Inflammatory macrophage (primary cell): ENCODE results near the gene PTPRC.

ENCODE experiments used
- DNase-seq, 2 donors: peaks; one replicate each; pipeline ENCODE4 v3.0.0-alpha.2; 2020 to 2022

The PTPRC gene

DNA sequence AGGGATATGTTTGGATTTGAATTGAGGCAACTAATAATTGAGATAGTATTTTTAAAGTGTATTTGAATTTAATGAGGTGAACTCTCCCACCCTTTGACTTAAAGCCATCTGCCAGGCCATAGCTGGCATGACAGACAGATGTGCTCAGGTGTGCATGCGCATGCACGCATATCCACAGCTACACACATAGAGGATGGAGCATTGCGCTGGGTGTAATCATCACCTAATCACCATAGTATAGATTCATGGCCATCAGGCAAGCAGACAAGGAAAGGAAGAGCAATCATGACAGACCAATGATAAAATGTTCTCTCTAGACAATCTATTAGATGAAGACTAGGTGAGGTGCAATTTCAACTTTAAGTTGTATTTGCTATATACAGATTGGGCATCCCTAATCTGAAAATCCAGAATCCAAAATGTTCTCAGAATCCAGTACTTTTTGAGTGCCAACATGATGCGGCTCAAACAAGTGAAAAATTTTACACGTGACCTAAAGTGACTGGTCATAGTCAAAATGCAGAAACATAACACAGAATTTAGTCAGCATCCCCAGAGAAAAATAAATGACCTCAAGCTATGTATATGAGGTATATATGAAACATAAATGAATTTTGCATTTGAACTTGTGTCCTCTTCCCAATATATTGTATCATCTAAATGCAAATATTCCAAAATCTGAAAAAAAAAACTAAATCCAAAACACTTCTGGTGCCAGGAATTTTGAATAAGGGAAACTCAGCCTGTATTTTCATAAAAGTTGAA lies 70.1 kb downstream of the PTPRC start:
- no peak for DNase-seq

DNA sequence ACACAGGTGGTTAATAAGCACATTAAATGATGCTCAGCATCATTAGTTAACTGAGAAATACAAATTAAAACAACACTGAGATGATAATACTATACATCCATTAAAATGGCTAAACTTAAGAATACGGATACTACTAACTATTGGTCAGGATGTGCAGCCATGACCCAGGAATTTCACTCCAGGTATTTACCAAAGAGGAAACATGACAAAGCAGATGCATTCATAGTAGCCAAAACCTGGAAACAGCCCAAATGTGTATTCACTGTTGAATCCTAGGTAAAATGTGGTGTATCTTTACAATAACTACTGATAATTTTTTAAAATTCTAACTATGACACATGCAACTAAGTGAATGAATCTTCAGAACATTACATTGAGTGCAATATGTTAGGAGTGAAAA lies 73.0 kb downstream of the PTPRC start:
- no peak for DNase-seq

DNA sequence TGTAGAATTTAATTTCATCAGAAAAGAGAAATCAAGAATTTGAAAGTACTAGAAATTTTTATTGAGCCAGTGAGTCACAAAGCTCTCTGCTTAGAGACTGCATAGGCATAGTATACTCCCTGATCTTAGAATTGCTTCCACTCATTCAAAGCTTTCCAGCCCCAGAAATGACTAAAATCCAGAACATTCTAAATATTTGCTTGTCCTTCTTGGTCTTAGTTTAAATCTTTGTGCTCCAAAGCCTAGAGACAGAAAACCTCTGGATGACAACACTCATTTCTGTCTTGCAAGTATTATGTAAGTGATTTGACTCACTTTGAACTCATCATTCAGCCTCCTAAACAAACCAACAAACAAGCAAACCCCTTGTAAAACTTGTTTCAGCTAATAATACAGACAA lies 74.2 kb downstream of the PTPRC start:
- DNase-seq: no peak

DNA sequence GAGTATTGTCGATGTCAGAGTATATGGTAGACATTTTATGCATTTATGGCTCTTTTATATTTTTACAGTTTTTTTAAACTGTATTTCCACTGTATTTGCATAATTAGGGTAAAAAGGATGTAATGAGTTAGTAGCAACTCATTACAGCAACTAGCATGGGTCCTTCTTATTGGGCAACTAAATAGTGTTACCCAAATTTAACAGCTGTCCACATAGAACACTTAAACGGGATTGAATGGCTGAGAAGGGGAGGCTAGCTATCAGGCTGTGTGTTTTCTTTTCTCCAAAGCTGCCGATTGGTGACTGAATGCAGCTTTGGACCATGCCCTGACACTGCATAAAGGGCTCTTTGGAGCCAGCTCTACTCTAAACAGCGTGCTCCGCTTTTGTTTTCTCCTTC lies 75.4 kb downstream of the PTPRC start:
- DNase-seq: no peak

DNA sequence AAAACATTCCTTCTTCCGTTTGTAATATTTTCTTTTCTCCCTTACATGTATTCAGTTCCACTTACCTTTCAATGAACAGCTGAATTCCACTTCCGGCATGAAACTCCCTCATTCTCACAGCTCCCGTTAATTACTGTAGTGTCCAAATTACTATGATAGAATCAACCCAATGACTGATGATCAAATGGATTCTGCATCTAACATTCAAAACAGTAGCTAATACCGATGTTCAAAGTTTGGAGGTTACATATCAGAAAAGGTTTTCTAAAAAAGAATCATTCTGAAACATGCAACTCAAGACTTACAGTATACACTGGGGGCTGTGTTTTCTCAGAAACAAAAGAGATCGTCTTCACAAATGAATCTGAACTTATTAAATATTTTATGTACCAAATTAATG lies 77.2 kb downstream of the PTPRC start:
- no peak for DNase-seq

DNA sequence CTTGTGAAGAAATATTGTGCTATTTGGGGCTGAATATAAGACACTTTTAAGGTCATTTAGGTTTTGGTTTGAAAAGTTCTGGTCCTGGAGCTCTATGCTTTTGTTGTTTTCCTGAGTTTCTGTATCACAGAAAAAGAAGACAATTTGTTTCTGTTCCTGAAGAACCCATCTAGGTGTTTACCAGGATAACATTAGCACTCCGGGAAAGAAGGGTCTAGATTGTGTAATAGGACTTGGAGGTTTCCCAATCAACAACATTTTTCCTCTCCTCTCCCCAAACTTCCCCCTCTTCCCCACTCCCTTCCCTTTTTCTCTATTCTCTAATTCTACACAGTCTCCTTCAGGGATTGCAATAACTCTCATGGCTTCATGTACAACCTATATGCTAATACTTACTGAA lies 78.7 kb downstream of the PTPRC start:
- no peak for DNase-seq

DNA sequence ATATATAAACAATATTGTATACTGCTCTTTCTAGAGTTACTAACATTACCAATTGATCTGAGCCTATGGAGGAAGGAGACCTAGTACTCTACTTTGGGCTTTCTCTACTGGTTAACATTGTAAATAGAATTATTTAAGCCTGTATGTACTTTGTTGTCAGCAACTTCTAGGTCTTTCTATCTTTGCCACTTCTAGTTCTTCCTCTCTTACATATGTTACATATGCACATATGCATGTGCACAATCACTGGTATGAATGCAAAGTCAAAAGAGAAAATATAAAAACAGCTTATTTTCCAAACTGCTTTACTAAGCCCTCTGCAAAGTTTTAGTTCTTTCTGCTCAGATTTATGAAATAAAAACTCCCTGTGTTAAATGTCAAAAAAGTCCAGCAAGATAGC lies 84.3 kb downstream of the PTPRC start:
- DNase-seq: no peak

DNA sequence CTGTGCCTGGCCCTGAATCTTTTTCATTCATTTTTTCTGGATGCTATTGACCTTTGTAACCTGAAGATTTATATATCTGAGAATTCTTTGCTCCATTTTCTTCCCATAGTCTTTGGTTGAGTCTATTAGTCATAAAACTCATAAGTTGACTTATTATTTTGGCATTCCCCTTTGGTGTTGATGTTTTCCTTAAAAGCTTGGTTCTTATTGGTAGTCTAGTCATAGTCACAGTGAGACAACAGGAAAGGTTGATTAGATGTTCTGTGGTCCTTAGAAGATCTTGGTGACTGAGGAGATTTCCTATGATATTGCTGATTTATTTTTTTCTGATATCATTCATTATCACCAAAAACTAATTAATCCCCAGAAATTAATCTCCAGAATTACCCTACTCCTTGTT lies 86.2 kb downstream of the PTPRC start:
- no peak for DNase-seq

DNA sequence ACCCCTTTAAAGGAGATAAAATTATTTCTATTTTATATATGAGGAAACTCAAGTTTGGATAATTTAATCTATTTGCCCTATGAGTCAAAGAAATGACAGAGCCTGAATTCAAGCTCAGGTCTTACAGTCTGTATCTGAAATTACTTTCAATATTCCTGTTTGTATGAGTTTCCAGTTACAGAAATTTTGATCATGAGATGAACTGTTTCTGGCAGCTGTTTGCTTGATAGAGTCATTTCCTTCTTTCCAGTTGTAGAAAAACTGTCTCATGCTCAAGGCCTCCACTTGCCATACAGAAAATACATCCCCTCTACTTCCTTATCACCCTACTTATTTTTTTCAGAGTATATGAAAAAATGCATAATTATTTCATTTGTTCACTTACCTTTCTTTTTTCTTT lies 87.6 kb downstream of the PTPRC start:
- no peak for DNase-seq

DNA sequence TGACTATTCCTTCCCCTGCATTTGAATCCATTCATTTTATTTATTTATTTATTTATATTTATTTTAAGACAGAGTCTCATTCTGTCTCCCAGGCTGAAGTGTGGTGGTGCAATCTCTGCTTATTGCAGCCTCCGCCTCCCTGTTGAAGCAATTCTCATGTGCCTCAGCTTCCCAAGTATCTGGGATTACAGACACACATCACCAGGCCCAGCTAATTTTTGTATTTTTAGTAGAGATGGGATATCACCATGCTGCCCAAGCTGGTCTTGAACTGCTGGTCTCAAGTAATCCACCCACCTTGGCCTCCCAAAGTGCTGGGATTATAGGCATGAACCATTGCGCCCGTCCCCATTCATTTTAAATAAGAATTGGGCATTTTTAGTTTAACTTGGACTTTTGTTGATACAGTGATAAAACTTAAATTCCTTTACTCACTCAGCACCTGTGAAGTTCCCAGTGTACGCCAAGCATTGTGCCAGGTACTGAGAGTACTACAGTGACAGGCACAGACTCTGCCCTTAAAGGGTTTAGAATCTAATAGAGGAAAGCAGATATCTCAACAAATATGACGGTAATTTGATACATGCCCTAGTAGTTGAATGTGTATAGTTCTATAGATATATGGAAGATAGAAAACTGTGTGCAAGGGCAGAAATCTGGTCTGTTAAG lies 90.5 kb downstream of the PTPRC start:
- peak in 1 of 2 donors; percentile 42 for DNase-seq

DNA sequence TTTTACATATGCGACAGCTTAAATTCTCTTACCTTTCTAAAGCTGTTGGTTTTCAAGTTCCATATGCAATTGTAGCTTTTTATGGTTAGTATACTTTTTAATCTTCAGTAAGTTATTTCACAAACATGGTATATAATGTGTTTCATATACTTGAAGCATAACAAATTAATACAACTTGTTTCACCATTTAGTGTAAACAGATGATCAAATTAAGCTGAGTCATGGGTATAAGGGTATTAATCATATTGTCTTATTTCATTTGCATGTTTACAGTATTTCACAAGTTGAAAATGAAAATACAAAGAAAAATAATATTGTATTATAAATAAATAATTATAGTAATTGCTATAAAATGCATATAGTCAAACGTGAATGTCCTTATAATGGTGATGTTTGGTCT lies 92.1 kb downstream of the PTPRC start:
- no peak for DNase-seq

DNA sequence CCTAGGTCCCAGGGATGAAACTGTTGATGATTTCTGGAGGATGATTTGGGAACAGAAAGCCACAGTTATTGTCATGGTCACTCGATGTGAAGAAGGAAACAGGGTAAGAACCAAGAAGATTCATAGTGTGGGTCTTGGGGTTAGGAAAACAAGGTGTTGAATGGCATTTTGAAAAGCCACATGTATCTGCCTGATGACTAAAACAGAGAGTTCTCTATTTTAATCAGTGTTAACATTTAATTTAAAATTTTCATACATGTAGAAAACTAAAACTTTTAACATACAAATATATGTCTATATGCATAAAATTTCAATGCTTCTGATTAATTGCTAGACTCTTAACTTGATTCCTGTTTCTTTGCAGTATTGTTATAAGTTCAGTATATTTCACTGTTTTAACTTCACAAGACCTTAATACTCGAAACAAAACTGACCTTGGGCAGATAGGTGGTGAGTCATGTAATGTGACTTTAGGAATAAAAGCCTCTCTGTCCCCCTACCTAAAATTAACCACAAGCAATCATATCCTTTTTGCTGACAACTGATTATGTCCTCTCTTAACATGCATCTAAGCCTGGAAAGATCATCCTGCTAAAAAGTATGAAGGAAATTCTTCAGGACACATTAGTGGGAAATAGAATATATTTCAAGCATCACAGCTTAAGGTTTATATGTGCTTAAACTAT lies 95.6 kb downstream of the PTPRC start:
- no peak for DNase-seq

DNA sequence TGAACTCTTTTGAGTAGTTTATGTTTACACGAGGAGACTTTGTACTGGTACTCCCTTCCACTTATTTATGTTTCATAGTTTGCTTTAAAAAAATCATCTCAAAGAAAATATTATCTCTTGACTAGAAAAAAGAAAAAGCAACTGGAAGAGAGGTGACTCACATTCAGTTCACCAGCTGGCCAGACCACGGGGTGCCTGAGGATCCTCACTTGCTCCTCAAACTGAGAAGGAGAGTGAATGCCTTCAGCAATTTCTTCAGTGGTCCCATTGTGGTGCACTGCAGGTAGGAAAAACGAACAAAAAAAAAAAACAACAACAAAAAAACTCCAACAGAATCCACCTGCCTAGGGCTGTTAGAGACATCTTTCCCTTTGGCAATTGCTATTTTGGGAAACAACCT lies 102.9 kb downstream of the PTPRC start:
- no peak for DNase-seq

DNA sequence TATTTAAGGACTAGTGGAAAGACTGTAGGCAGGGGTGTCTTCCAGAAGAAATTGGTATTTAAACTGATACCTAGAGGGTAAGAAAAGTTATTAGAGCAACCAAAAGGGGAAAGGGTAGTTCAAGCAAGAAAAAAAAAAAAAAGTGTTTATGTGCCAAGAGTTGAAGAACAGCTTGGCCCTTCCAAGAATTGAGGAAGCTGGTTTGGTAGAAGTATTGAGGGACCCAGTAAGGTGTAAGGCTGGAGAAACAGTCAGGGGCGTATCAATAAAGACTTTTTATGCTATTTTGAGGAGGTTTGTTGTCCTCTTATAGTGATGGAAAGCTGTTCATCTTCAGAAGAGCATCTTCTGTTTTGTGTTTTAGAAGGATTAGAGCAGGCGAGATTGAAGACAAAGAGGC lies 108.3 kb downstream of the PTPRC start:
- DNase-seq: peak in 1 of 2 donors; percentile 27

DNA sequence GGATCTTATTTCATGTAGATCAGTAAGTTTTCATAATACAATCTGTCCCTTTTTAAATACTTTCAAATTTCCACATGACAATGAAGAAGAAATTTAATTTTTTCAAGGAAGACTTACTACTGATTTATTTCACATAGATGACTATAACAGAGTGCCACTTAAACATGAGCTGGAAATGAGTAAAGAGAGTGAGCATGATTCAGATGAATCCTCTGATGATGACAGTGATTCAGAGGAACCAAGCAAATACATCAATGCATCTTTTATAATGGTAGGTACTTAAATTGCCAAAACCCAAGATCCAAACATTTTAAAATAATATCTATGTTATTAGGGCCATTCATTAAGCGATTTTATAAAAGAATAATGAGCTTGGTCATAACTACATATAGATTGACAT lies 110.4 kb downstream of the PTPRC start:
- DNase-seq: no peak

DNA sequence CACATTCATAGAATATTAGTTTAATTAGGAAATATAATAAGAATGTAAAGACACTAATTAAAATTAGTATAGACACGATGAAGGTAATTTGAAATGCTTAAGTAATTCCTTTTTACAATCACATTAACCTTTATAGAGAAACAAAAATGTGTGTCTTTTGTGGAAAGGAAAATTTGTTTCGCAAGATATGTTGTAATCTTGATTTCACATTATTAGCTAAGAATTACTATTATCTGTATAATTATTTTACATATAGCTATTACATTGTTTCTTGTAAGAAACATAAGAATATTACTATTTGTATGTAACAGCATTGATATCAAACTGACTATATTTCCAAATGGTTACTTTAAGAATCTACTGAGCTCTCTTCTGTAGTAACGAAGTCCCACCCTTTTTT lies 111.2 kb downstream of the PTPRC start:
- DNase-seq: peak in 1 of 2 donors; percentile 19

DNA sequence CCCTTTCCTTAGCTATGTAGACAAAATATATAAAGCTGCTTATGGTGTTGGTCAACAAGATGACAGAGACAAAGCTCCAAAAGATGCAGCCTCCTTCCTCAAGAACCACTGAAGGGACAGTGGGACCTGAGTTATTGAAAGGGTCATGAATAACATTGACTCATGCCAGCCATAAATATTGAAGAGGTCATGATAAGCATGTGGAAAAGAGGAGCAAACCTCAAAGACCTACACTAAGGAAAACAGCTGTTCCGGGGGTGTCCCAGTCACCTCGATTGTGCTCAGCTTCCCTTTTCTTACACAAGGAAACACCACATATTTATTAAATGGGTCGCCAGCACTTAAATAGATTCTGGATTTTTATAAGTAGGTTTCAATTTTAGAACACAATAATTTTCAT lies 112.9 kb downstream of the PTPRC start:
- DNase-seq: no peak

DNA sequence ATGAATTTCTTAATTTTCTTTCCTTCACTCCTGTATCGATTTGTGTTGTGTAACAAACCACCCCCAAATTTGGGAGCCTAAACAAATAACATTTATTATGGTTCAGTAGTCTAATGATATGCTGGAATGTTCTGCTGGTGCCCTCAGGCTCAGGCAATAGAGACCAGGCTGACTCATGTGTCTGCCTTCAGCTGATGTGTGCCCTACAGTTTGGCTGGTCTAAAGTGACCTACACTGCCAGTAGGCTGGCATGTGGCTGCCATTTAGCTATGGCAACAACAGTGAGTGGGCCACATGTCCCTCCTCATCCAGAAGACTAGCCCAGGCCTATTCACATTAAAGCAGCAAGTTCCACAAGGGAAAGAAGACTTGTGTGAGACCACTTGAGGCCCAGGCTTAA lies 115.8 kb downstream of the PTPRC start:
- no peak for DNase-seq

DNA sequence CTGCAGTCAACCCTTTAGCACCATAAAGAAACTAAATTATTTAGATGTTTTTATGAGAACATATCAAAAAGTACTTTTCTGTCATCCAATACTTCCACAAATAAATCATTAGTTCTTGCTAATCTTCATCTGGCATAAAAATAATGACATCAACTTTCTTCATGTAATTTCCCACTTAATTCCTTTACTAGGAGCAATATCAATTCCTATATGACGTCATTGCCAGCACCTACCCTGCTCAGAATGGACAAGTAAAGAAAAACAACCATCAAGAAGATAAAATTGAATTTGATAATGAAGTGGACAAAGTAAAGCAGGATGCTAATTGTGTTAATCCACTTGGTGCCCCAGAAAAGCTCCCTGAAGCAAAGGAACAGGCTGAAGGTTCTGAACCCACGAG lies 116.9 kb downstream of the PTPRC start:
- no peak for DNase-seq

DNA sequence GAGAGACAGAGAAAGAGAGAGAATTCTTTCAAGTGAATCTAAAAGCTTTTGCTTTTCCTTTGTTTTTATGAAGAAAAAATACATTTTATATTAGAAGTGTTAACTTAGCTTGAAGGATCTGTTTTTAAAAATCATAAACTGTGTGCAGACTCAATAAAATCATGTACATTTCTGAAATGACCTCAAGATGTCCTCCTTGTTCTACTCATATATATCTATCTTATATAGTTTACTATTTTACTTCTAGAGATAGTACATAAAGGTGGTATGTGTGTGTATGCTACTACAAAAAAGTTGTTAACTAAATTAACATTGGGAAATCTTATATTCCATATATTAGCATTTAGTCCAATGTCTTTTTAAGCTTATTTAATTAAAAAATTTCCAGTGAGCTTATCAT lies 117.6 kb downstream of the PTPRC start:
- peak in 1 of 2 donors; percentile 17 for DNase-seq

DNA sequence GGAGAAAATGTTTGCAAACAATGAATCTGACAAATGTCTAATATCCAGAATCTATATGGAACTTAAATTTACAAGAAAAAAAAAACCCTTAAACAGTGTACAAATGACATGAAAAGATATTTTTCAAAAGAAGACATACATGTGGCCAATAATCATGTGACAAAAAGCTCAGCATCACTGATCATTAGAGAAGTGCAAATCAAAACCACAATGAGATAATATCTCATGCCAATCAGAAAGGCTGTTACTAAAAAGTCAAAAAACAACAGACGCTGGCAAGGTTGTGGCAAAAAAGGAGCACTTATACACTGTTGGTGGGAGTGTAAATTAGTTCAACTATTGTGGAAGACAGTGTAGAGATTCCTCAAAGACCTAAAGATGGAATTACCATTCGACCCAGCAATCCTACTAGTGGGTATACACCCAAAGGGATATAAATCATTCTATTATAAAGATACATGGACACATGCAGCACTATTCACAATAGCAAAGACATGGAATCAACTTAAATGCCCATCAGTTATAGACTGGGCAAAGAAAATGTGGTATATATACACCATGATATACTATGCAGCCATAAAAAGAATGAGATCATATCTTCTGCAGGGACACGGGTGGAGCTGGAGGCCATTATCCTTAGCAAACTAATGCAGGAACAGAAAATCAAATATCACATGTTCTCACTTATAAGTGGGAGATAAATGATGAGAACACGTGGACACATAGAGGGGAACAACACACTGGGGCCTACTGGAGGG lies 123.2 kb downstream of the PTPRC start:
- DNase-seq: no peak

DNA sequence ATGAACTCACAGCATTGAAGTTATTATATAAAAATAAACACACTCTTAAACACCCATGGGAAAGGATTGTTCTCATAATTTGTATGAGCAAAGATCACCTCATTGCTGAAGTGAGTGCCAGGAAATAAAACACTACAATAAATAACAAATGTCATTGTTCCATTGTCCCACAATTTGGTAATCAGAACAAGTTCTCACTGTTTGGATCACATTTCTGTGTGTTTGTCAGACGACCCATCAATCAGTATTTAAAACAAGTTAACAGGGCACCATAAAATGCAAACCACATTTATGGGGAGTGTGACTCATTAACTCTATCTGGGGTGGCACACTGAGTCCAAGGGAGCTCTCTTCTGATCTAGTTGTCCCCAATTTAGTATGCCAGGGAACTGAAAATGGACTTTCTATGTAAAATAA lies 124.5 kb downstream of the PTPRC start:
- DNase-seq: no peak

DNA sequence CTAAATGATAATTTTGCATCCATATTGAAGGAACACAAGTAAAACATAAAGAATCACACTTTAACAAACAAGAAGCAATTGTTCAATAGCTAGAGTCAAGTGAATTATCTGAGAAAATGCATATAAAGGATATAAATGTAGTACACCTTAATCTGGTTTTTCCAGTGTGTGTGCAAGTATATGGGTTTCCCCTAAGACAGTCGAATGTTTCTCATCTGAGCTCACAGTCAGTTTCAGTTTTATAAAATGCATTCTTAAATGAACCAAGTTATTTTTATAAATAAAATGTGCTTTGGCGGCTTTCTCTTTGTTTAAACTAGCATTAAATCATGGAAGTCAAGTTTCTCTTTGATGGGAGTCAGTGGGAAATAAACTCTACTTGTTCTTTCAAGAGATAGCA lies 125.9 kb downstream of the PTPRC start:
- DNase-seq: no peak
